Measurements from ENCODE around the gene TSSK2.

The TSSK2 gene

GRCh38 chr22:19125474-19126308 is 5.4 kb upstream of the TSSK2 start:
- no peak for DNase-seq

GRCh38 chr22:19126309-19127273 is 4.5 kb upstream of the TSSK2 start:
- DNase-seq: no peak

GRCh38 chr22:19127329-19128008 is 3.6 kb upstream of the TSSK2 start:
- no peak for DNase-seq

- no peak for DNase-seq
Measured at GRCh38 chr22:19128009-19128401, 3.1 kb upstream of the TSSK2 start.

GRCh38 chr22:19128946-19129727 is 2.0 kb upstream of the TSSK2 start:
- DNase-seq: no peak

- no peak for DNase-seq
Measured at GRCh38 chr22:19129871-19130270, 1.2 kb upstream of the TSSK2 start.

- no peak for DNase-seq
Measured at GRCh38 chr22:19131685-19132015, 542 bp downstream of the TSSK2 start.

GRCh38 chr22:19132153-19132552 is 1.0 kb downstream of the TSSK2 start:
- DNase-seq: no peak

- DNase-seq: no peak
Measured at GRCh38 chr22:19132693-19133400, 1.7 kb downstream of the TSSK2 start.

GRCh38 chr22:19133561-19133960 is 2.5 kb downstream of the TSSK2 start:
- DNase-seq: no peak

- no peak for DNase-seq
Measured at GRCh38 chr22:19134176-19134831, 3.2 kb downstream of the TSSK2 start.

GRCh38 chr22:19134874-19135273 is 3.8 kb downstream of the TSSK2 start:
- DNase-seq: no peak

GRCh38 chr22:19136915-19137314 is 5.8 kb downstream of the TSSK2 start:
- DNase-seq: no peak

- no peak for DNase-seq
Measured at GRCh38 chr22:19137384-19138216, 6.5 kb downstream of the TSSK2 start.

- no peak for DNase-seq
Measured at GRCh38 chr22:19138217-19139000, 7.3 kb downstream of the TSSK2 start.

GRCh38 chr22:19139001-19139356 is 7.9 kb downstream of the TSSK2 start:
- DNase-seq: no peak

- no peak for DNase-seq
Measured at GRCh38 chr22:19139974-19140373, 8.9 kb downstream of the TSSK2 start.

- DNase-seq: no peak
Measured at GRCh38 chr22:19142394-19142793, 11.3 kb downstream of the TSSK2 start.

GRCh38 chr22:19143212-19143611 is 12.1 kb downstream of the TSSK2 start:
- DNase-seq: no peak

GRCh38 chr22:19143967-19144400 is 12.9 kb downstream of the TSSK2 start:
- DNase-seq: no peak
